NB4 (cell line): ENCODE measurements around the gene VCPKMT.

Source experiments
- MAX ChIP-seq: IDR thresholded peaks from 2 replicates; pipeline ENCODE4 v1.6.1; 2011; ENCODE audit warnings: low read depth, low read length
- MYC ChIP-seq: IDR thresholded peaks from 2 replicates; pipeline ENCODE4 v1.6.1; 2011; ENCODE audit warnings: low read depth, low read length
- POLR2A ChIP-seq: IDR thresholded peaks from 2 replicates; pipeline ENCODE4 v1.6.1; 2011; ENCODE audit warnings: mild to moderate bottlenecking; ENCODE audit not compliant: insufficient read length; ENCODE audit errors: extremely low read depth
- TF ChIP-seq, protein P1 (sequence below): IDR thresholded peaks from one replicate; pipeline ENCODE4 v1.5.1; 2012; ENCODE audit warnings: low read depth, low read length

DNA sequence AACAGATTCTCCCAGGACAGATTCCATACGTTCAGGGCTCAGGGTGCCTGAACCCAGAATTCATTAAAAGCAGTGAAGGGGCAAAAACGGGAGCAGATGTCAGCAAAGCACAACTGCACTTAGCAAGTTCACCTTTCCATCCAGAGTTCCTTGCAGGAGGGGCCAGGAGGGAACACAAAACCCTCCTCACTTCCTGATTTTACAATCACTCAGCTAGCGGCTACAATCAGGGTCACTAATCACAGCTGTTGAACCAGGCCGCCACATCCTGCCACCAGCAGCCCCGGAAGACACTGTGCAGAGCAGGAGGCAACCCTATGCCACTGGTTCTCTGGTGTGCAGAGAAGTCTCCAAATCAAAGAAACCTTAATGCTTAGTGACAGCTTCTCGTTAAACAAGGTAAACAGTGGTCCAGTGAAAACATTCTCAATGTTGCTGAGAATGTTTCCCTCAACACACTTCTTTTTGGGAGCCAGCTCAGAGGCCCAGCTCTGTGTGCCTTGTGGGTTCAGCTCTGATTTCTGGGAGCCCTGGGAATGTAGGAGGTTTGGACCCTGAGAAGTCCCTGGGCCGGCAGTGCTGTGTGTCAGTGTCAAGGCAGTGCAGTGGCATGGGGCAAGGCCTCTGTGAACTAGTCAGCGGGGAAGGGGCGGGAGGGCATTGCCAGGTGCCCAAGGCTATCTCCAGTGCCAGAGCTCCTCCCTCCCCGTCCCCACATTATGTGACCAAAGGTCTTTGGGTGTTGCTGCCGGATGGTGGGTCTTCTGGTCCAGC lies 54.5 kb downstream of the VCPKMT start:
- TF ChIP-seq, protein P1, sequence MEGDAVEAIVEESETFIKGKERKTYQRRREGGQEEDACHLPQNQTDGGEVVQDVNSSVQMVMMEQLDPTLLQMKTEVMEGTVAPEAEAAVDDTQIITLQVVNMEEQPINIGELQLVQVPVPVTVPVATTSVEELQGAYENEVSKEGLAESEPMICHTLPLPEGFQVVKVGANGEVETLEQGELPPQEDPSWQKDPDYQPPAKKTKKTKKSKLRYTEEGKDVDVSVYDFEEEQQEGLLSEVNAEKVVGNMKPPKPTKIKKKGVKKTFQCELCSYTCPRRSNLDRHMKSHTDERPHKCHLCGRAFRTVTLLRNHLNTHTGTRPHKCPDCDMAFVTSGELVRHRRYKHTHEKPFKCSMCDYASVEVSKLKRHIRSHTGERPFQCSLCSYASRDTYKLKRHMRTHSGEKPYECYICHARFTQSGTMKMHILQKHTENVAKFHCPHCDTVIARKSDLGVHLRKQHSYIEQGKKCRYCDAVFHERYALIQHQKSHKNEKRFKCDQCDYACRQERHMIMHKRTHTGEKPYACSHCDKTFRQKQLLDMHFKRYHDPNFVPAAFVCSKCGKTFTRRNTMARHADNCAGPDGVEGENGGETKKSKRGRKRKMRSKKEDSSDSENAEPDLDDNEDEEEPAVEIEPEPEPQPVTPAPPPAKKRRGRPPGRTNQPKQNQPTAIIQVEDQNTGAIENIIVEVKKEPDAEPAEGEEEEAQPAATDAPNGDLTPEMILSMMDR = no peak
- TF ChIP-seq MAX (peak; percentile 41), POLR2A (no peak), MYC (peak; percentile 24; the same call in 1 of the 2 replicates)
